SIG-M5 treated with dmso at 0.1 percent for 504 hours (cell line): Measurements from ENCODE around the gene SPON1.
"Not testable (repeated sequence)": the region's sequence is repeated elsewhere in the genome, so short reads cannot be mapped to it uniquely, and the experiment has no call there.

Source experiments
- DNase-seq: peaks from one replicate; lab custom pipeline; 2025; ENCODE audit not compliant: unreplicated experiment; lab: John Stamatoyannopoulos, UW

SPON1 gene

GRCh38 chr11:13962562-13963168 is at the start of gene SPON1:
TSS of gene SPON1 (plus strand) at chr11:13962723. CDS start at chr11:13962905, 182 bp downstream.
- no peak for DNase-seq

DNA sequence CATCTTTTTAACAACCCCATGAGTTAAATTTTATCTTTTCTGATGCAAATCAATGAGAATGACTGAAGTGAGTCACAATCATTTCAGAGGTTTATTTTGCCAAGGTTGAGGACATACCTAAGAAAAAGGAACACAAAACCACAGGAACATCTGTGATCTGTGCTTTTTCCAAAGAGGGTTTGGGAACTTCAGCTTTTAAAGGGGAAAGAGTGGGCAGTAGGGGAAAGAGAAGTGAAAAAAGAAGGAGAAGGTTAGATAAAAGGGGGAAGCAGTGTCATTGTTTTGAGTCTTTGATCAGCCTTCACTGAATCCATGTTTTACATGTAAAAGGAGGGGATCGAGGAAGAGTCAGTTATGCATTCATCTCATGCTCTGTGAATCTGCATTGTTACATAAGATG is 45.3 kb upstream of the SPON1 start:
- DNase-seq, result no peak

DNA sequence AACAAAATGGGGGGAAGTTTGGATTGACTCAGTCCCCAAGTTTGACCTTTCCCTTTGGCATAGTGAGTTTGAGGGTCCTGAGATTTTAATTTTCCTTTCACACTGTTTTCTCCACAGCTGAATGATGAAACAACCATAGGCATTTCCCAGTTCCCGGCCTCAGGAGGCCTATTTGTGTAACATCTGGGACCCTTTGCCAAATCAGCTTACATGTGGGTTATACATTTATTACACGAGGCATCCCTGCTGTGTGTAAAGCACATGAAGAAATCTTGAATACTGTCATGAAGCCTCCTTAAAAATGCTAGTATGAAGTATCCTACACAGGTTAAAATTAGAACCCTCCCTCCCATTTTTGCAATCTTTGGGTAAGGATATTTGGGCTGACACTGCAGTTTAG is 44.6 kb upstream of the SPON1 start:
- DNase-seq, result no peak

DNA sequence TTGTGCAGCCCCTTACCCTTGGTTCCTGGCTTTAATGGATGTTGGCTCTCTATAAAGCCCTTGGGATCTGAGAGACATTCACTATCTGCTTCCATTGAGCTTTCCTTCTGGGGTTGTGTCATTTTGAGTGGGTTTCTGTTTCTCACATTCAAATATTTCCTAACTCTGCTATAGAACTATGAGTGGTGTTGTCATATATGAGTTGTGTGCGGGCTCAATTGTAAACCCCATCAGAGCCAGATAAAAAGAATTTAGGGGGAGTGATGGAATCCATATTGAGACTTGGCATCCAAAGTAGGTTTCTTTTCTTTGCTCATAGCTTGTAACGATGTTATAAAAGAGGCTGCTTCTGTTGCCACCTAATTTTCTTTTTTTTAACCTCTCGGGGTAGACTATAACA is 41.8 kb upstream of the SPON1 start:
- no peak for DNase-seq

DNA sequence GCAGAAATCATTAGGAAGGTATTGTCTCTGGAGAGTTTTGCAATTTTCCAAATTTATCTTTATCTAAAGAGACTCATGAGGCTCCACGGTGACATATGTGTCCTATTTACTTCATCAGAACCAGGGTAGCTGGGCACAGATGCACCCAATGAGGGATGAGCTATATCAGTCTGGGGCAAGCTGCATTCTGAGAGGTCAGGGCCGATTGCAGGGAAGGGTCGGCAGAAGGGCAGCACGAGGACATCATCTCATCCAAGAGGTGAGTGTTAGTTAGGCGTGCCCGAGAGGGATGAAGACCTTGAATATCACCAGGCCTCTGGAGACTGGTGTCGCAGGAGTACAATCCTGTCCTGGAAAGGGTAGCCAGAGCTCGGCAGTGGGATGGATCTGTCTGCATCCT is 41.0 kb upstream of the SPON1 start:
- no peak for DNase-seq

GRCh38 chr11:13923182-13923581 is 39.3 kb upstream of the SPON1 start:
- no peak for DNase-seq

DNA sequence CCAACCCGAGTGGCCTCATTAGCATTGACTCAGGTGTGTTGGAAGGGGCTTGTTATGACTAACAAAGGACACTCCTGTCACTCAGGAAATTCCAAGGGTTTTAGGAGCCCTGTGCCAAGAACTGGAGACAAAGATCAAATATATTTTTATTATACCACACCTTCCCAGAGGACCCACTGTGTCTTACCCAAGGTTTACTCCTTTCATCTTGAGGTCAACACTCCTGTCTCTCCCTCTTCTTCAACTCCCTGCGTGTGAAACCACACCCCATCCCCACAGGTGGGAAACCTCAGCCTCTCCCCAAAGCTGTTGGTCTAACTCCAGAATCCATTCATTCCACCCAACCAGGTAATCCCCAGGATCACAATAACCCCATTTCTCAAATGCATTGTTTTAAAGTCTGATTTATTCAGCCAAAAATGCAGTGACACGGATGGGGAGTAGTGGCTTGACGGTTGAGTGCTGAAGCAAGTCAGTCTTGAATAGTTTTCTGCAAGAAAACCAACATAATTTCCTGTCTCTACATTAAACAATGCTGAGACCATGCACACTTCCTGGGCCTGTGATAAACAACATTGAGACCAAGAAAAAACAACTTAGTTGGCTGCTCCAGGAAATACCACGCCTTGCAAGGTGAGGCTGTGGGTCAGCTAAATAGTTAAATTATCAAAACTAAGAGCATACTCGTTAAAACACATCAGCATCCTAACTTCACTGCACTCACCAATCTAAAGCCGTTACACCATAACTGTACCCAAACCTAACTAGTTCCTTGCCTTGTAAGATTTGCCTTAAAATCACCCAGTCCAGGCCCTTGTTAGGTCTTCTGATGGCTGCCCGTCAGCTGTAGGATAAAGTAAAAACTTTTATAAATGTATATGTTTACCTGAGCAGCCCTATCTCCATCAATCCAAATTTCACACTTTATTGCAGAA is 38.5 kb upstream of the SPON1 start:
- DNase-seq, result no peak

GRCh38 chr11:13924801-13925327 is 37.7 kb upstream of the SPON1 start:
- DNase-seq, result peak; percentile 43

DNA sequence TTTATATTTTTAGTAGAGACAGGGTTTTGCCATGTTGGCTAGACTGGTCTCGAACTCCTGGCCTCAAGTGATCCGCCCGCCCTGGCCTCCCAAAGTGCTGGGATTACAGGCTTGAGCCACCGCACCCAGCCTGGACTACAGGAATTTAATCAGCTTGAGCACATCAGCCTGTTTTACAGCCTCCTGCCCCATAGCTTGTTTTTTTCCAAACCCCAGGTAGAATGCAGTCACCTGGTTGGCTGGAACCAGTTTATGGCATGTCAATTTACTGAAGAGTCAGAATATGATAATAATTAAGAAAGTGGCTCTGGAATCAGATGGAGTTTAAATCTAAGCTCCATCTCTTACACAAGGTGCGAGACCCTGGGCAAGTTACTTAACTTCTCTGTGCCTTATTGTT is 36.2 kb upstream of the SPON1 start:
- not testable (repeated sequence) for DNase-seq

- DNase-seq, result no peak
Measured at GRCh38 chr11:13926981-13927380, 35.5 kb upstream of the SPON1 start.

GRCh38 chr11:13927481-13927880 is 35.0 kb upstream of the SPON1 start:
- no peak for DNase-seq

DNA sequence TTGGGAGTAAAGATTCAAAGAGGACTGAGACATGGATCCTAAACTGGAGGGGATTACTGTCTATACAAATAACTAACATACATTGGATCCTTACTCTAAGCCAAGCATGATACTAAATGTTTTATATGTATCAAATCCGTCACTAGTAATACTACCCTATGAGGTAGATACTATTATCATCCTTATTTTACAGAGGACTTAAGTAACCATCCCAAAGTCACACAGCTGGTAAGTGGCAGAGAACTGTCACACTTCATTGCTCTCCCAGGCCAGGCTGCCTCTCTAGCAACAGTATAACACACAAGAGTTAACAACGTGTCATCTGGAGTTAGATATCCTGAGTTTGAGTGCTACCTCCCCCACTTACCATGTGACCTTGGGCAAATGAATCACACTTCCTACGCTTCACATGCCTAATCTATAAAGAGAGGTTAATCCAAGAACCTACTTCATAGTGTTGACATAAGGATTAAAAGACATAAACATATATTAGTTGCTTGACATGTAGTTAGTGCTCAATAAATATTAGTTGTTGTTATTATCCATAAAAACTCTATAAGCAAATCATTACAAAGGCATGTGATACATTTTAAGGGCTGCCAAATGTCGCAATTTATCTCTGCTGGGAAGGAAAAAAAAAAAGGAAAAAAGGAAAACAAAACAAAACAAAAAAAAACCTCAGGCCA is 33.8 kb upstream of the SPON1 start:
- no peak for DNase-seq

DNA sequence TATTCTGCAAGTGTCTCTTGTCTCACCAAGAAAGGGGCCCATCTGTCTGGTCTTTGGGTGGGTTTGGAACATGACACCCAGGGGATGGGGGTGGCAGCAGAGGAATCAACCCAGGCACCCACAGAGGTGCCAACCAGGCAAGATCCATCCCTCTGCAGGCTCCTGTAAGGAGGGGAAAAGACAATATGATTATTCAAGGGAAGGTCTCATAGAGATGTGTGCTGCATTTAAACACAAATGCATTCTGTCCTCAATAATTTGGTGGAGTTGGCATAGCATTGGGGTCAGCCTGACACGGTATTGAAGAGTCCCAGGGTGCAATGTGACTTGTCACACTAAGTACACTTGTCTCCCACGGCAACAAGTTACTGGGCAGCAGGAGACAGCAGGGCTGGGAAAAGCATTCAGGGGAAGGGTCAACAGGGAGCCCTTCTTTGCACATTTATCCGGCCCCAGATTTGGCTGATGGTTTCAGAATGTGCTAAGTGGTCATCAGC is 33.1 kb upstream of the SPON1 start:
- no peak for DNase-seq

- no peak for DNase-seq
Measured at GRCh38 chr11:13931356-13931755, 31.2 kb upstream of the SPON1 start.

GRCh38 chr11:13937154-13937553 is 25.4 kb upstream of the SPON1 start:
- DNase-seq, result not testable (repeated sequence)

DNA sequence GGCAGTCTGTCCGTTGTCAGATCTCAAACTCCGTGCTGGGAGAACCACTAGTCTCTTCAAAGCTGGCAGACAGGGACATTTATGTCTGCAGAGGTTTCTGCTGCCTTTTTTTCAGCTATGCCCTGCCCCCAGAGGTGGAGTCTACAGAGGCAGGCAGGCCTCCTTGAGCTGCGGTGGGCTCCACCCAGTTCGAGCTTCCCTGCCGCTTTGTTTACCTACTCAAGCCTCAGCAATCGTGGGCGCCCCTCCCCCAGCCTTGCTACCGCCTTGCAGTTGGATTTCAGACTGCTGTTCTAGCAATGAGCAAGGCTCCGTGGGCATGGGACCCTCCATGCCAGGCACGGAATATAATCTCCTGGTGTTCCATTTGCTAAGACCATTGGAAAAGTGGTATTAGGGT is 23.7 kb upstream of the SPON1 start:
- DNase-seq, result not testable (repeated sequence)

DNA sequence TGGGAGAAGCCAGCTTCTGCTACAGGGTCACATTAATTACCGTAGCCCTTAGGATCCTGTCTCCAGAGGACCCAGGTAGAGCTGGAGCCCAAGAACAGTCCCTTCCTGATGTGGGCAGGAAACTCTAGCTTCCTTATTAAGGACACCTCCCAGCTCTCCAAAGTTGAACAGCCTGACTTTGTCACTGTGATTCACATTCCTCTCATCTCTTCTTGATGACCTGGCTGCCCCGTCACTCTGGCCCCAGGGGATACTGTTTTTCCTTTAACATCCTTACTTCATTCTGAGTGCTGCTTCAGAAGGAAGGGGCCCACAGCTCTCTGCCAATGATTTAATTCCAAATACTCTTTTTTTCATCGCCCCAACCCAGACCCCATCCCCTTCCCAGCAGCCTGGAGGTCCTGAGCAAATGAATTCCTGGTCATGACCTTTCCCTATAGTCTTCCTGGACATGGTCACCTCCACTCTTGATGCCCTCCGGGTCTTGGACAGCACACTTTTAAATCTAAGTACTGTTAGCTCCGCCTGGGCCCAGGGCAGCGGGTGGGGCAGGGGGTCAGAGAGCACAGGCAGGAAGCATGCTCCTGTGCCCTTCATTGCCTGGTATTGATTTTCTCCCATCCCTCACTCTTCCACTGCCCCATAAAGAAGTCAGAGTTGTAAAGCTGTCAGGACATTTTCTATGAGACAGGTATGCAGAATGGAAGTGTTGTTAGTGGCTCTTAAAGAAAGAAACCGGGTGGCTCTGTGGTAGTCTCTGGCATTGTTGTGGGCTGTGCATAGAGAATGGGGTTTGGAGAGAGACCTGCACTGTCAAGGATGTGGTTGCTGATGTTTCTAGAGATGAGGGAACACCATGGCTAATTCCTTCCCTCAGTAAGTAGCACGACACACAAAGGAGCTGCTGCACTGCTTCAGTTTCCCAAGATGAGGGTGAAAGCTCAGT is 22.3 kb upstream of the SPON1 start:
- DNase-seq, result no peak

GRCh38 chr11:13940907-13941256 is 21.6 kb upstream of the SPON1 start:
- DNase-seq, result no peak

- no peak for DNase-seq
Measured at GRCh38 chr11:13941775-13942174, 20.7 kb upstream of the SPON1 start.

GRCh38 chr11:13942378-13942777 is 20.1 kb upstream of the SPON1 start:
- no peak for DNase-seq
